ENCODE data around the gene CCNY.

CCNY gene

DNA sequence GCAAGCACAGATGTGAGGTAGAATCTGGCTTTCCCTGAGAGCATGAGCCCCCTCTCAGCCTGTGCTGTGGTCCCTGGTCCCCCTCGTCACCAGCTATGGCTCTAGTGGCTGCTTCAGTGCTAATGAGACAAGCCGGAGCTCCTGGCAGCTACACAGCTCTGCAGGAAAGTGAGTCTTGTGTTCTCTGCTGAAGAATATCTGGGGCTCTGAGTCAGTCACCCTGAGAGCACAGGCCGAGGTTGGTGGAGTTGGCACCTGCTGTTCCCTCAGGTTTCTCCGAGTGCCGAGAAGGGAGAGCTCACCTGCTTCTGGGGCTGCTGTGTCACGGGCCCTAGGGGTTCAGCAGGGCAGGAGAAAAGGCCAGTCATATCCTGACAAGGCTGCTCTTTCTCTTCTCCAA lies 231.6 kb downstream of the CCNY start:
- DNase-seq: no peak

DNA sequence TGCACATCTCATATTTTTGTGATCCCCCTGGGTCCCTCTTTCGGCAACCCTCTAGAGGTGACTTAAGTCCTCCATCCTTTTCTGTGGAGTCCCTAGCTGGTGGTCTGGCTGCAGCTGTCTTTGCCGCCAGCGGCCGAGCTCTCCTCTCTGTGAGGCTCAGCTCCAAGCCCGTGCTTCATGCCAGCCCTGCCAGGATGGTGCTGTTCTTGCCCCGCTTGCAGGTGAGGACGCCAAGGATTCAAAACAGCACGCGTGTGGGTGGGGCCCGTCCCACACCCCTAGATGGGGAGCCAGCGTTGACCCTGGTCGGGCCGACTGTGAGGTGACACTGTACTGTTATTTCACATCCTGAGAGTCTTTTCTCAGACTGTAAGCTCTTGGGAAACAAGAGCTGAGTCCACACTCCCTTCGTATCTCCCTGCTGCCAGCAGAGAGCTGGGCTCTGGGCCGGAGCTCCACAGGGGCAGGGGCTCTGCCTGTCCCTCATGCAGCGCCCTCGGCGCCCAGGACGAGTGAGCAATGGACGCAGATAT lies 232.2 kb downstream of the CCNY start:
- no peak for DNase-seq

DNA sequence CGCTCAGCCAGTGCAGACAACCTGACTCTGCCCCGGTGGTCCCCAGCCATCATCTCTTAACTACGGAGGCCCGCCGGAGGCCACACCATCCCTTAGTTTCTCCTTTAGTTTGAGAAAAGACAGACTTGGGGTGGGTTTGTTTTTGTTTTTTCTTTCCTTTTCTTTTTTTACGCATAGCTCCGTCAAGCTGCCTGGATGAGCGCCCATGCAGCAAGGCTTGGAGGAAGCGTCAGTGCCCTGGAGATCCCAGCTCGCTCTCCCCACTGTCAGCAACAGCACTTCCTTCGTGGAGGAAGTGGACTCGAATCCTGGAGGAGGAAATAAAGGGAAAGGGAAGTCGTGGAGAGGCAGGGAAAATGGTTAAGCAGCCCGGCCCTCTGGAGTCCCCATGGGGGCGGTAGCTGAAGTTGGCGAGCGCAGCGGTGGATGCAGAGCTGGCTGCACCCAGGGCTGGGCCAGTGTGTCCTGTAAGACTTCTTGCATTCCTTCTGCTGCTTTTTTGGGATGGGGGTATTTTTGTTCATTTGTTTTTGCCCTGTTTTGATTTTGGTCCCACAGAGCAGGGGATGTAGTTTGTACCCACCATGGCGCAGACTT lies 232.9 kb downstream of the CCNY start:
- DNase-seq: no peak

DNA sequence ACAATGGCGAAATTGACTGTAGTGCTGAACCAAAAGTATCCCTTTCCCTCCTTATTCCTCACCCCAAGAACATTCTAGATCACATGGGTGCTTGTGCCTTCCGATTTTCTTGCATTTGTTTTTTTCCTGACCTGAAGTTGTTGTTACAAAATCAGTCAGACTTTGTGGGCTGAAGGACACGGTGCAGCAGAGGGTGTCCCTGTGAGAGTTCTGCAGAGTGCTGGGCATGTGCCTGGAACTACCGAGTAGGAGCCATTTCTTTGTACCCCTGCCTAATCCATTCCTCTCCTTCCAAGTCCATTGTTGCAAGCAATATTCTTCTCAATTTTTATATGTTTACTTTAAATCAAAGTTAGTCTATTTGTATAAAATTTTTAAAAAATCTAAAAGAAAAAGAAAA lies 233.5 kb downstream of the CCNY start:
- no peak for DNase-seq

DNA sequence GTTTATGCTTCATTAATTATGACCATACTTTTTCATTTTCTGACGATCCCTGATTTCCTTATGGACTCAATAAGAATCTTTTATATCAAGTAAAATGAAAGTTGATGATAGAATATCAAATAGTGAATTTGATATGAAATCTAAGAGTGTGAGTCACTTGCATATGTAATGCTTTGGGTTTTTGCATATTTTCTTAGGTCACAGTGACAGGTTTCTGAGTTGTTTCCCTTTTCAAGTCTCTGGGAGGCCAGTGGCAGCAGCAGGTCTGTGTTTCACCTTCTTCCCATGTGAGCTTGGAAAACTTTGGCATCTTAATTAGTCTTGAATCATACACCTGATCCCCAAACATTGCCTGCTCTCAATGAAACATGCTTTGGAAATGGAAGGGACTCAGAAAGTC lies 234.1 kb downstream of the CCNY start:
- no peak for DNase-seq

DNA sequence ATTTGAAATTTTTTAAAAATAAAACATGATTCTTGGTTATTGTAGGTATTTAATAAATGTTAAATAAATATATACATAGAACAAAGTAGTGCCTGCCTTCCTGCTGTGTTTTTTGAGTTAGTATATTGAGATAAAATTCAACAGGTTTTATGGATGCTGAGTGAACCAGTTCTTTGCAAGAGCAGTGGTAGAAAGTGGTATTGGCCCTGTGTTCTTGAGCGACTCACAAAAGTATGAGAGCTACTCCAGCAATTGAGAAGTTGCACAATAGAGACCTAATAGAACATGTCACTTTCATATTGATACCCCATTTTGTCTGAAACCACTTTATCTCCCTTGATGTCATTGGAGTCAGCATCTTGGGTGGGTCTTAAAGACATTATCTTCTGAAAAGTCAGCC lies 236.3 kb downstream of the CCNY start:
- no peak for DNase-seq

DNA sequence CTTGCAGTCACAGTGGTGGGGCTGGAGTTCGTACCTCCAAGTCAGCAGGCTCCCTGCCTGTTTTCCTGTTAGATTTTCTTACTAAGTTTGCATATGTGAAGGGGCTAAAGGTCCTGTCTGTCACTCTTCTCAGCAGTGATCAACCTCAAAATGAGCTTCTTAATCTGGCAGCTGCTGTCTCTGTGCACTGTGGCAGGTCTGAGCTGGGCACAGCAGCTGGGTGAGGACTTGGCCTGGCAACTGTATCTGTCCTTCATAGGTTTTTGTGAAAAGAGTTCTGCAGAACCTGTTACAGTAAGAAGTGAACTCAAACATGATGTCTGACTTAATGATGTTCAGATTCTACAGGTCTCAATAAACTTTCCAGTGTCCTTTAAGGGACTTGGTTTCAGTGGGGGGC lies 237.5 kb downstream of the CCNY start:
- DNase-seq: no peak

DNA sequence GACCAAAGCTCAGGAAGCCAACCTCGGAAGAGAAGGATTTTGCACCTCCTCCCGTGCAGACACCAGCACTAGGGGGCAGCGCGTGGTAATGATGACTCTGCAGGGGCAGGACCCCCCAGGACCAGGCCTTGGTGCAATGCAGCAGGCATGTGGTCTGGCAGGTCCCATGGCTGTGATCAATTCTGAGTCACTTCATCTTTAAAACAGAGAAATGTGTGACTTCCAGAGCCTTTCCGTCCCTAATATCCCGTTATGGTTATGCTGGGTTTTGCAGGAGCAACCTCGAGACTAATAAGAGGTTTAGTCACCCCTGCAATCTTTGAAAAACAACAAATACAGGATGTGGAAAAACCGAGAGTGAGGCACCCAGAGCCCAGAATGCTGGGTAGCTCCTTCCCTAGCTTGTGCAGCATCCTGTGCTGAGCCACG lies 238.6 kb downstream of the CCNY start:
- DNase-seq: no peak

DNA sequence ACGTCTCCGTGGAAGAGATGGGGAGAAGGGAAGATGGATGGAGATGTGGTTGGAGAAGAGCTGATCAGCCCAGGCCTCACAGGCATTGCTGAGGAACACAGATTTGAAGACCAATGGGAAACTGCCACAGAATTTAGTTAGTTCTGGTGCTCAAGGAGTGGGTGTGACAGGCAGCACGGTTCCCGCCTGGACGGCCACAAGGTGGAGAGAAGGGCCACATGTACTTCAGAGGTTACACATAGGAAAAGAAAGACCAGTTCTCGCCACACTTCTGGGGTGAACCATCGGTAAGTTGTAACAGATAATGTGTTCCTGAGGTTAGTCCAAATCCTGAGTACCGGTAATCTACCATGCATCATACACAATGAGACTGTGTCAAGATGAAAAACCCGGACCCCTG lies 239.3 kb downstream of the CCNY start:
- no peak for DNase-seq

DNA sequence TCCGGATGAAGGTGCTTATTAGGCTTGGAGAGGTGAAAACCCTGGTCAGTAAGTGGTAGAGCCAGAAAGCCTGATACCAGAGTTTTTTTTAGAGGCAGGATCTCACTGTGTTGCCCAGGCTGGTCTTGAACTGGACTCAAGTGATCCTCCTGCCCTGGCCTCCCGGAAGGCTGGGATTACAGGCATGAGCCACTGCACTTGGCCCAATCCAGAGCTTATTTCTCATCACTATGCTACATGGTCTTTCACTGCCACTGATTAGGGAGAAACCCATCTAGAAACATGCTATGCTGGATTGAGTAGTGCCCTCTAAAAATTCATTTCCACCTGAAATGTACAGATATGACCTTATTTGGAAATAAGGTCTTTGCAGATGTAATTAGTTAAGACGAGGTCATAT lies 240.4 kb downstream of the CCNY start:
- no peak for DNase-seq

DNA sequence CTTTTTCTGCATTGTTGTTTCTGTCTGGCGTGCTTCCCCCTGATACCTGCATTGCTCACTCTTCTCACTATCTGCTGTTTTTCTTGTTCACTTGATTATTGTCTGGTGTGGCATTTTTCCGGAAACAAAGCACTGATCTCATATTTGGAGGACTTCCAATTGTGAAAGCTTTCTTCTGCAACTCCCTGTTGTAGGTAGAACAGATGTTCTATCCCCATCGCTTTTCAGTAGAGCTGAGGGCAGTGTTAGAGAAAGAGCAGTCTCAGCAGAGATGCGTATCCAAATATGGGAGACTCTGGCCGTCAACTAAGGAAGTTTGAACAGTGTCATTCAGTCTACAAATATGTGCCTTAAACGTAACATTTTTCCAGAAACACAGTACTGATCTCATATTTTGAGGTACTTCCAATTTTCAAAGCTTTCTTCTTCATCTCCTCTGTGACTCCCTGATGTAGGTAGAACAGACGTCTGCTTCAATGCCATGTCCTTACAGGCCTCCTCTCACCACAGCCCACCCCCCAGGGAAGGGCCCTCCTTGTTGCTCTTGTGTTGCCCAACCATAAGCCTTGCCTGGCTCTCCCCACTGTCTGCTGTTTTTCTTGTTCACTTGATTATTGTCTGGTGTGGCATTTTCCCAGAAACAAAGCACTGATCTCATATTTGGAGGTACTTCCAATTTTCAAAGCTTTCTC lies 241.8 kb downstream of the CCNY start:
- DNase-seq: no peak

DNA sequence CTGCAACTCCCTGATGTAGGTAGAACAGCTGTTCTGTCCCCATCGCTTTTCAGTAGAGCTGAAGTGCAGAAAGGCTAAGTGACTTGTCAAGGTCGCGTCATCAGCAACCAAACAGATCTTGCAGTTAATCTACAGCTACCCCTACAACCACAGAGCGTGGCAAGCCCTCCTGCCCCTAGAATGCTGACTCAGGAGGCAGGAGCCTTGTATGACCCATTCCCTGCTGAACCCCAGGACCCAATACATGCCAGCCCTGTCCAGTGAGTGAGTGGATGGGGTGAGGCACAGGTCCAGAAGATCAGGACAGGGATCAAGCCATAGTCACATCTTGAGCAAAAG lies 242.3 kb downstream of the CCNY start:
- DNase-seq: no peak

DNA sequence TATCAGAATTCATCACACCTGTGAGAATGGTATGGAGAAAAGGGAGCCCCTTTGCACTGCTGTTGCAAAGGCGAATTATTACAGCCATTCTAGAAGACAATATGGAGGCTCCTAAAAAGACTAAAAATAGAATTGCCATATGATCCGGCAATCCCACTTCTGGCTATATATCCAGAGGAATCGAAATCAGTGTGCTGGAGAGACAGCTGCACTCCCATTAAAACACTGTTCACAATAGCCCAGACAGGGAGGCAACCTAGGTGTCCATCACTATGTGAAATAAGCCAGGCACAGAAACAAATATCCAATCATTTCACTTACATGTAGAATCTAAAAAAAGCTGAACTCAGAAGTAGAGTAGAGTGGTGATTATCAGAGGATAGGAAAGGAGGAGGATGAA lies 242.8 kb downstream of the CCNY start:
- no peak for DNase-seq

DNA sequence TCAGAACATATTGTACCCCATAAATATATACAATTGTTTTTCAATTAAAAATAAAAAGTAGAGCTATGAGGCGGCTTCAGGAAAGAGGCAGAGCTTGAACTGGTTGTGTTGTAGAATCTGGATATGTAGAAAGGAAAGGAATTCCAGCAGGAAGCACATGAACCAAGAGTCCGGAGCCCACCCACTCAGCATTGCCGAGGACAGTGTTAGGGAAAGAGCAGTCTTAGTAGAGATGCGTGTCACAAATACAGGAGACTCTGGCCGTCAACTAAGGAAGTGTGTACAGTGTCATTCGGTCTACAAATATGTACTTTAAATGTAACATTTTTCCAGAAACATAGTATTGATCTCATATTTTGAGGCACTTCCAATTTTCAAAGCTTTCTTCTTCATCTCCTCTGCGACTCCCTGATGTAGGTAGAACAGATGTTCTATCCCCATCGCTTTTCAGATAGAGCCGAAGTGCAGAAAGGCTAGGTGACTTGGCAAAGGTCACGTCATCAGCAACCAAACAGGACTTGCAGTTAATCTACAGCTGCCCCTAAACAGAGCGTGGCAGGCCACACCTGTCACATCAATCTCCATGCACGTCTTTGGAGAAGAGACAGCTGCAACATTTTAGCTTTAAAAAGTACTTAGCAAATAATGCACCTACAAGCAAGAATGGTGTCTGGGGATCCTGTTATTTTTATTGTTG lies 243.6 kb downstream of the CCNY start:
- no peak for DNase-seq

DNA sequence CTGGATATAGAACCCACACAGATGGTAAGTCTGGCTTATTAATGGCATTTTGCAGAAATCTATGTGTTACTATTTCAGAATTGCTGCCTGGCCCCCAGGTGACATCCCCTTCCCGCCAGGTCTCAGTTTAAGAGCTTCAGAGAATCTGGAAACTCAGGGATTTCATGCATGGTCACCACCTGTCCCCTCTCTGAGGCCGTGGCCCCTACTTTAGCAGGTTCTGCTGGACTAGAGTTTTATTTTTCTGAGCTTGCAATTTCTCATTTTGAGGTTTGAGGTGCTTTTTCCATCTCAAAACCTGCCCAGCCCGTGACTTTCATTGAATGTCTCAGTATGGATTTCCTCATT lies 244.1 kb downstream of the CCNY start:
- no peak for DNase-seq

DNA sequence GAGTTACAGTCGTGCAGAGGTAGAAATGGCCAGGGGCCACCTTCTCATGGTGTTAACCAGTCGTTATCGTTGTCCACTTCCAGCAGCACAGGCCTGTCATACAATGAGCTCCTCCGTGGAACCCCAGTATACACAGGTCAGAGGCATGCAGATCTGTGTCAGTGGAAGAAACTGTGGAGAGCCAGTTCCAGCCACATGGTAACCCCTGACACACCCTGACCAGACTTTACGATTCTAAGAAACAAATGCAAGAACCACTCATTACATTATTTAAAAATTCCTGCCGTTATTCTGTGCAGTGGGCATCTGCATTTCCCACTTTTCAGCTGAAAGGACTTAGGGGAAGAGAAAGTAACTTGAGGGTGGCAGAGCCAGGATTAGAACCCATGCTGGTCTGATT lies 245.3 kb downstream of the CCNY start:
- DNase-seq: no peak

DNA sequence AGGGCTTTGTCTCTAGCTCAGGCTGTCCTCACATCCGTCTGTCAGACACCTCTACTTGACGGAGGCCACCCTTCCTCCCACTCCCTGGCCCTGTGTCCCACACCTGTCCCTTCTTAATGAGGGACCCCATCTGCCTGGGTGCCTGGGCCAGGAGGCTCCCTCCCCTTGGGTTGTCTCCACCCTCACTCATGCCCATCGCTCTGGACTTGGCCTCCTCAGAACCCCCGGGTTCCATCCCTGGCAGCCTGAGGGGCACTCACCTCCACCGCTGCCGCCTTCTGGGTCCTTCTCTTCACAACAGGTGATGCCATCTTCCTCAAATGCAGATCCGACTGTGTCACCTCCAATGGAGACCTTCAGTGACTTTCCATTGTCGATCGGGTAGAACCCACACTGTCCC lies 248.6 kb downstream of the CCNY start:
- no peak for DNase-seq

DNA sequence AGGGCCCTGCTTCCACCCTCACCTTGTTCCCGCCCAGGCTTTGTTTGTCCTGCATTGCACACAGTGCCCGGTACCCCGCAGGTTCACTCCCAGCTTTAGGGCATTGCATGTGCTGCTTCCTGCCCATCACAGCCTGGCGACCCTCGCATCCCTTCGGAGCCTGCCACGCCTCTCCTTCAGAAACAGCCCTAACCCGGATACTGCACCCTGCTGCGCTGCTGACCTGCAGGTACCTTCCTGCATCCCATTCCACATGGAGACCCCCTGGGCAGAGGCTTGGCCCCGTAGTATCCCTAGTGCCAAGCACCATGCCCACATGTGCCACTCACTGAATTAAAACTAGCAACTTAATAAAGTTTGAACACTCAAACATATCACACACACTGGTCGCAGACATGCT lies 249.0 kb downstream of the CCNY start:
- no peak for DNase-seq

DNA sequence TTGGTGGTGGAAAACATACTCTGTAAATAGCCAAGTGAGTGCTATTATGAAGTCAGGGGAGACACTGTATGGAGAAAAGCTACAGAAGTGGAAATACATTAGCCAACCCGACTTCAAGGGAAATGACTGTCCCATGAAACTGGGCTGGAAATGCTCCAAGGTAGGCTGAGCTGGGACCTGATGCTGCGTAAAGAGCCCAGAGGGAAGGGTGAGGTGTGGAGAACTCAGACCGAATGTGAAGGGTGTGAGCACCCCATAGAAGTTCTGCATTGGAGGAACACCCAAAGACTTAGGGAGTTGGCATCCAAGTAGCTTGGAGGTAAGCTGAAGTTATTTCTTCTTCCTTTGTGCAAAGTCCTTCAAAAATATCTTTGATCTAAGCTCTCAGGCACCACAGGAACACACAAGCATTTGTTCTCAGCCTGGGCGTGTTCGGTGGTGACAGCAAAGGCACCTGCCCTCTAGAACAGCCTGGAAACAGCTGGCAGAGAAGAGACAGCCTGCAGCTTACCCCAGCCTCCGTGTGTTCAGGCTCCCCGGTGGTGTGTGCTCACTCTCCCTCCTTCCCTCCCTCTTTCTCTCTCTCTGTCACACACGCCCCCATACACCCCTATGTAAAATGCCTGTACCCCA lies 249.7 kb downstream of the CCNY start:
- DNase-seq: no peak

DNA sequence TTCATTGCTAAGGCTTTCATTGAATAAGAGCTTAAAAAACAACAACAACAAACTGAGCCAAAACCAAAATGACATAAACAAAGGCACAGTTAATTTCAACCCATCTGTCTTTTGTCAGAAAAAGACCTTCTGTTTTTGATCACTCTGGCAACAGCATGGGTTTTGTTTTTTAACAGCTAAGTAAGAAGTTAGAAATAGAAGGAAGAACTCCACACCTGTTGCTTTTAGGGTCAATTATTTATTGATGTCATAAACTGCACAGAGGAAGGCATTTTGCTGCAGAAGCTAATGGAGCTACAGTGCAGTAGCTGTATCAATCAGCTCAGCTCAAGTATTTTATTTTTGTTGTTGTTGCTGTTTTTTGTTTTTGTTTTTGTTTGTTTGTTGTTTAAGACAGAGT lies 252.5 kb downstream of the CCNY start:
- DNase-seq: no peak

DNA sequence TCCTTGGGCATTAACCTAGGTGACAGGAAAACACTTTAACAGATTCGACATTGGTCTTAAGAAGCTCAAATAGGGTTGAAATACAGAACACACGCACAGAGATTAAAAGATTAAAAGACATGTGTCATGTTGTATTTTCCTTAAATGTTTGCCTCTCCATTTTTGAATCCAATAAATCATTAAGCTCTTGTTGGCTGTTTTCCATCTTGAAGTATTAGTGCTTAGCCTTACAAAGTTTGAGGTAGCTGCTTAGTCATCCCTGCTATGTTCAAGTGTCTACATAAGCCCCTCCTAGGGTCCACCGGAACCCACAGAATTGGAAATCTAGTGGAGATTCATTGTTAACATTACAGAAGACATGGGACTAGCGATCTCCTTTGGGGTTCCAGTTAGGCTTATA lies 256.1 kb downstream of the CCNY start:
- no peak for DNase-seq

DNA sequence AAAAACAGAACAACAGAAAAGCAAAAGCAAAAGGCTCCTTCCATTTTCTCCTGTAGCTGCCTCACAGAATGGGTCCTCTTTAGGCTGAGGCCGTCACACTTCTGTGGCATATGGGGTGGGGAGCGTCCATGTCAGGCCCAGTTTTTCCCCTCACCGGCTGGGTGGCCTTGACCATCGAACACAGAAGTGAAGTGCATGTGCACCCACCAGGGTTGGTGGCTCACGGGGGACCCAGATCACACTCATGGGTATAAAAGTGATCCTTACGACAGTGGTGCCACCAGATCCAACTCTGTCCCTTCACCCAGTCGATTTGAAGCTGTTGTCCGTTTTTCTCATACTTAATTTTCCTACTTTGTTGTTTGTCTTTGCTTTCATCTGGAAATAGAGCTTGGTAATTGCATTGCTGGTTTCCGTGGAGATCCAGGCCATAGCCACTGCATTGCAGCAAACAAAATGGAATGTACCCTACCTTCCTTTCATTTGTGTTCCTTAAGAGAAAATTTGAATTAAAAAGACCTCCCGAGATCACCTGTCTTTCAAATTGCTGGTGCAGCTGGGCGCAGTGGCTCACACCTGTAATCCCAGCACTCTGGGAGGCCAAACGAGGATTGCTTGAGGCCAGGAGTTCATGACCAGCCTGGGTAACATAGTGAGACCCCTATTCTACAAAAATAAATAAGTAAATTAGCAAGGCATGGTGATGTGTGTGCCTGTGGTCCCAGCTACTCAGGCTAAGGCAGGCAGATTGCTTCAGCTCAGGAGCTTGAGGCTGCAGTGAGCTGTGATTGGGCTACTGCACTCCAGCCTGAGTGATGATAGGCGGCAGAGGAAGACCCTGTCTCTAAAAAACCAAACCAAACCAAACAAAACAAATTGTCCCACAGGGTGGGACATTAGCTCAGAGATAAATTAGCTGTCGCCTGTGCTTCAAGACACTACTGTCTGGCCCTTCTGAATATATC lies 258.1 kb downstream of the CCNY start:
- no peak for DNase-seq

DNA sequence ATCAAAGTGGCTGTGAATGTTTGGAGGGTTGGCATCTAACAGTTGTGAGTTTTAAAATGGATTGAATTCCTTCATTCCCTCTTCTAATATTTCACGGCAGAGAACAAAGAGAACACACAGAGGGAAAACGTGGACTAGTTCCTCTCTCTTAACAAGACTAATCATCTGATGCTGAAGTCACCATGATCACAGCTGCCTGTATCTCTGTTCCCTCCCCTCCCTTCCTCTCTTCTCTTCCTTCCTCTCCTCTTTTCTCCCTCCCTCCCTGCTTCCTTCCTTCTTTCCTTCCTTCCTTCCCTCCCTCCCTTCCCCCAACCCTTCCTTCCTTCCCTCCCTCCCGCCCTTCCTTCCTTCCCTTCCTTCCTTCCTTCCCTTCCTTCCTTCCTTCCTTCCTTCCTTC lies 258.8 kb downstream of the CCNY start:
- DNase-seq: no peak
